KG1 (cell line): ENCODE data around the gene KNTC1.
A peak's percentile ranks its signal among the peaks of the same experiment; 100 is the strongest.

Source experiments
- DNase-seq: peaks from one replicate; lab custom pipeline; 2025; lab: John Stamatoyannopoulos, UW

Gene KNTC1

GRCh38 chr12:122656298-122656697 lies 129.2 kb downstream of the KNTC1 start:
- no peak for DNase-seq

- DNase-seq: peak; percentile 8
Observed at GRCh38 chr12:122659579-122659978, 132.5 kb downstream of the KNTC1 start.

- DNase-seq: no peak
Observed at GRCh38 chr12:122661246-122661645, 134.2 kb downstream of the KNTC1 start.

GRCh38 chr12:122661938-122662337 lies 134.9 kb downstream of the KNTC1 start:
- no peak for DNase-seq

GRCh38 chr12:122665349-122665748 lies 138.3 kb downstream of the KNTC1 start:
- no peak for DNase-seq

- no peak for DNase-seq
Observed at GRCh38 chr12:122665759-122666158, 138.7 kb downstream of the KNTC1 start.

GRCh38 chr12:122668268-122668667 lies 141.2 kb downstream of the KNTC1 start:
- DNase-seq: no peak

- no peak for DNase-seq
Observed at GRCh38 chr12:122669397-122670070, 142.5 kb downstream of the KNTC1 start.

- no peak for DNase-seq
Observed at GRCh38 chr12:122672515-122672914, 145.5 kb downstream of the KNTC1 start.
